ENCODE data around the gene MYO1B. TPM values are rescaled to one million over a fixed set of nuclear protein-coding genes. Genes with fewer than 3 reads are reported as not detected.

The MYO1B gene
- total and polyA plus RNA-seq, 2 of the 8 experiments (the other 6 are each of a cell fraction or from before 2014, with no cell fraction given), result 15.5 to 61.2 TPM

- Histone ChIP-seq H4K20me1 (replicated peaks in 1 of 2; ENCODE audit: control insufficient read depth in 1 of 2, insufficient read depth in 2 of 2, low read length in 2 of 2) (no peaks in the 10 kb centered on the region), H3K4me3 (ENCODE audit: extremely low read depth in 1 of 4, insufficient read depth in 2 of 4, low read depth in 3 of 4, low read length in 4 of 4) (no peak overlapping the region), H2BK120ac (replicated peaks; ENCODE audit: low read depth, low read length) (no peak overlapping the region), H3K18ac (ENCODE audit: extremely low read depth, low read length) (no peak overlapping the region), H3K4me2 (ENCODE audit: insufficient read depth in 1 of 2, low read depth in 2 of 2, low read length in 2 of 2) (no peak overlapping the region), H3K79me2 (ENCODE audit: control insufficient read depth in 1 of 2, insufficient read depth in 2 of 2, low read length in 2 of 2) (no peaks in the 10 kb centered on the region), H2AFZ (ENCODE audit: low read length) (no peak overlapping the region), H3K4ac (replicated peaks; ENCODE audit: insufficient read length, low read depth, low read length) (no peak overlapping the region), H3K9ac (replicated peaks in 1 of 4; ENCODE audit: extremely low read depth in 1 of 4, low read depth in 3 of 4, low read length in 3 of 4) (no peak overlapping the region), H3K27me3 (replicated peaks in 1 of 4; ENCODE audit: control insufficient read depth in 3 of 4, extremely low read depth in 1 of 4, insufficient read depth in 3 of 4, low read length in 3 of 4) (peaks cover 0 to 3% (median 1%) of the 10 kb centered on the region in 4 experiments; a peak in 2 of 7 replicates), H4K91ac (replicated peaks; ENCODE audit: insufficient read length, low read length) (no peak overlapping the region), H3K4me1 (replicated peaks in 1 of 4; ENCODE audit: control insufficient read depth in 3 of 4, insufficient read depth in 4 of 4, low read length in 3 of 4) (no peaks in the 10 kb centered on the region; a peak in 1 of 7 replicates), H2BK5ac (ENCODE audit: low read depth, low read length) (no peak overlapping the region), H2BK15ac (ENCODE audit: low read length) (no peak overlapping the region), H3K36me3 (ENCODE audit: control insufficient read depth in 2 of 4, insufficient read depth in 4 of 4, low read length in 3 of 4) (no peaks in the 10 kb centered on the region), H3K79me1 (ENCODE audit: low read depth, low read length) (no peaks in the 10 kb centered on the region; the same call in 1 of the 2 replicates), H4K8ac (ENCODE audit: extremely low read depth, insufficient read depth, low read length) (no peak overlapping the region), H3K27ac (ENCODE audit: low read depth, low read length) (no peak overlapping the region), H3K56ac (replicated peaks; ENCODE audit: insufficient read length, low read depth, low read length) (no peak overlapping the region), H3K14ac (ENCODE audit: insufficient read length) (no peak overlapping the region), H3K9me3 (ENCODE audit: insufficient read depth in 2 of 2, low read depth in 1 of 2, low read length in 1 of 2) (no peaks in the 10 kb centered on the region), H2BK12ac (ENCODE audit: low read depth, low read length) (no peak overlapping the region), H2BK20ac (ENCODE audit: low read length) (no peak overlapping the region), H3K23me2 (ENCODE audit: low read depth, low read length) (no peaks in the 10 kb centered on the region), H2AK5ac (ENCODE audit: low read depth, low read length) (no peak overlapping the region), H3K23ac (ENCODE audit: insufficient read length) (no peak overlapping the region), H4K5ac (ENCODE audit: insufficient read length, low read depth, low read length) (no peak overlapping the region)
- WGBS, 2 experiments (ENCODE audit: extremely low coverage in 1 of 2, insufficient coverage in 1 of 2, insufficient read length in 1 of 2, insufficient replicate concordance in 2 of 2, low coverage in 1 of 2, low lambda C conversion rate in 2 of 2, missing lambda C conversion rate in 1 of 2), result 99% methylated on average over 5 of the region's 5 CpGs; no CpG with 5 or more reads in 1 of the 2 experiments
- FAIRE-seq, result no peak
- CTCF ChIA-PET (ENCODE audit: partially characterized antibody), result interaction anchor here (0.8 kb wide), 1 partner anchor 13 kb away, joined by 3 read pairs; no protein-coding TSS in a partner anchor
- DNase-seq (ENCODE audit: low read depth in 1 of 2, low spot score in 2 of 2), result no peak
- POLR2A ChIA-PET (ENCODE audit: partially characterized antibody), result no interaction called here
- TF ChIP-seq JUND (IDR thresholded peaks at IDR 0.05; ENCODE audit: low read length), result no peak
- no peak for TF ChIP-seq POLR2A (IDR thresholded peaks at IDR 0.05; ENCODE audit: control extremely low read depth in 1 of 2, low read depth in 2 of 2, low read length in 2 of 2)
- TF ChIP-seq FOSL1 (IDR thresholded peaks at IDR 0.05; ENCODE audit: insufficient read depth, low read depth, low read length), result no peak
Observed at GRCh38 chr2:191240871-191241270, 4.3 kb upstream of the MYO1B start.

Measured in H1 (cell line).